B cell (primary cell): ENCODE results near the gene BZW1. TPM values are rescaled to one million over a fixed set of nuclear protein-coding genes. Genes with fewer than 3 reads are reported as not detected.

Experiments used
- ATAC-seq: fragments of 200-7000 bp; cut with Tn5 transposase; one replicate; pipeline ENCODE4 v1.10.0; 2021; ENCODE audit warnings: low read depth, mild to moderate bottlenecking, moderate number of reproducible peaks, moderate library complexity
- CTCF ChIA-PET: fragments of 350-600 bp; sonication (Branson Sonifier 250); formaldehyde crosslinking; loops from one replicate; lab custom pipeline; 2021; ENCODE audit warnings: antibody characterized with exemption, inconsistent platforms; lab: Charles Lee
- POLR2A ChIA-PET: fragments of 350-600 bp; sonication (Branson Sonifier 250); formaldehyde crosslinking; loops from one replicate; lab custom pipeline; 2021; ENCODE audit warnings: antibody characterized with exemption; lab: Charles Lee
- DNase-seq: peaks from one replicate; pipeline ENCODE4 v3.0.0; 2013
- H2AFZ ChIP-seq: 2 replicates; pipeline ENCODE4 v1.6.1; 2012; ENCODE audit warnings: mild to moderate bottlenecking, low read depth, low read length; ENCODE audit not compliant: insufficient read depth, poor library complexity, severe bottlenecking
- H3K27ac ChIP-seq, 2 donors: 1 replicate in 1 of 2; 2 replicates in 1 of 2; pipeline ENCODE4 v1.5.1; 2012 to 2013; ENCODE audit warnings: low read length in 2 of 2, mild to moderate bottlenecking in 2 of 2, moderate library complexity in 1 of 2
- H3K27me3 ChIP-seq, 4 experiments: fragments of 200-600 bp in 1 of 4; sonication (generic) in 1 of 4; replicated peaks in 1 of 4; 1 replicate in 2 of 4; 2 replicates in 2 of 4; pipeline versions ENCODE4 v1.6.1 to v1.7.0; 2013 to 2016; ENCODE audit warnings: low read length in 3 of 4, mild to moderate bottlenecking in 2 of 4, mixed read lengths in 1 of 4, moderate library complexity in 1 of 4; ENCODE audit not compliant: insufficient read depth in 4 of 4, control insufficient read depth in 3 of 4; ENCODE audit errors: control extremely low read depth in 1 of 4
- H3K36me3 ChIP-seq, 2 experiments: replicated peaks in 1 of 2; 1 replicate in 1 of 2; 2 replicates in 1 of 2; pipeline versions ENCODE4 v1.6.1 to v1.7.1; 2013; ENCODE audit warnings: low read length in 1 of 2; ENCODE audit not compliant: insufficient read depth in 2 of 2, control insufficient read depth in 1 of 2; ENCODE audit errors: control extremely low read depth in 1 of 2, extremely low read depth in 1 of 2
- H3K4me1 ChIP-seq, 2 donors: fragments of 200-600 bp in 1 of 2; sonication (generic) in 1 of 2; 1 replicate in 1 of 2; 2 replicates in 1 of 2; pipeline versions ENCODE4 v1.5.1 to v1.6.1; 2013 to 2017; ENCODE audit warnings: low read length in 2 of 2; ENCODE audit not compliant: control insufficient read depth in 2 of 2, insufficient read depth in 2 of 2
- H3K4me2 ChIP-seq: replicated peaks from 2 replicates; pipeline ENCODE3; 2012; ENCODE audit warnings: mild to moderate bottlenecking, low read depth, low read length; ENCODE audit not compliant: poor library complexity, severe bottlenecking
- H3K4me3 ChIP-seq, 5 experiments: fragments of 200-600 bp in 1 of 5; sonication (generic) in 1 of 5; 1 replicate in 3 of 5; 2 replicates in 2 of 5; pipeline versions ENCODE4 v1.5.1 to v1.7.0; 2011 to 2016; ENCODE audit warnings: low read length in 4 of 5, mild to moderate bottlenecking in 4 of 5, low read depth in 2 of 5, control low read depth in 1 of 5, moderate library complexity in 1 of 5; ENCODE audit not compliant: insufficient read depth in 1 of 5; ENCODE audit errors: control extremely low read depth in 1 of 5, extremely low read depth in 1 of 5
- H3K79me2 ChIP-seq: fragments of 200-600 bp; sonication (generic); one replicate; pipeline ENCODE4 v1.6.0; 2016; ENCODE audit warnings: low read length; ENCODE audit not compliant: control insufficient read depth, insufficient read depth
- H3K9ac ChIP-seq: fragments of 200-600 bp; sonication (generic); 2 replicates; pipeline ENCODE4 v1.6.1; 2017; ENCODE audit warnings: mild to moderate bottlenecking, low read length, moderate library complexity
- H3K9me3 ChIP-seq, 3 donors: one replicate each; pipeline versions ENCODE4 v1.6.1 to v1.7.1; 2013; ENCODE audit warnings: low read length in 2 of 3; ENCODE audit not compliant: control insufficient read depth in 2 of 3, insufficient read depth in 1 of 3; ENCODE audit errors: control extremely low read depth in 1 of 3
- H4K20me1 ChIP-seq: 2 replicates; pipeline ENCODE4 v1.6.0; 2012; ENCODE audit warnings: mild to moderate bottlenecking, low read length; ENCODE audit not compliant: insufficient read depth, control insufficient read depth, poor library complexity, severe bottlenecking
- H3K27ac Mint-ChIP-seq: one replicate; pipeline ENCODE4 v1.8.0; 2021; ENCODE audit warnings: mixed read lengths
- H3K27me3 Mint-ChIP-seq: one replicate; pipeline ENCODE4 v1.8.0; 2021; ENCODE audit warnings: mixed read lengths
- H3K4me1 Mint-ChIP-seq: one replicate; pipeline ENCODE4 v1.8.0; 2021; ENCODE audit warnings: mixed read lengths
- H3K4me3 Mint-ChIP-seq: one replicate; pipeline ENCODE4 v1.8.0; 2021; ENCODE audit warnings: mixed read lengths
- H3K9me3 Mint-ChIP-seq: one replicate; pipeline ENCODE4 v1.8.0; 2022; ENCODE audit warnings: mixed read lengths; ENCODE audit not compliant: insufficient read depth
- CTCF ChIP-seq: fragments of 200-600 bp; IDR thresholded peaks from one replicate; pipeline ENCODE4 v1.8.0; 2022; ENCODE audit warnings: antibody characterized with exemption, mild to moderate bottlenecking
- EZH2 ChIP-seq: IDR thresholded peaks from 2 replicates; pipeline ENCODE4 v1.6.1; 2012; ENCODE audit warnings: borderline replicate concordance, low read depth, mild to moderate bottlenecking, moderate library complexity, low read length; ENCODE audit not compliant: insufficient read depth, poor library complexity, severe bottlenecking
- WGBS: methylation state at CpG from one replicate; pipeline ENCODE4 v1.1.5; 2013; ENCODE audit warnings: missing lambda C conversion rate; ENCODE audit not compliant: insufficient coverage; 5-methylcytosine and 5-hydroxymethylcytosine counted together
- intact Hi-C: fragments of 100-400 bp; cut with micrococcal nuclease; formaldehyde crosslinking; loops from one replicate; pipeline ENCODE4 v1.10.0; 2022
- polyA plus RNA-seq: library from polyadenylated mRNA; depleted of rRNA; stranded (reverse); fragments of >200 nt; gene quantifications from 2 replicates; pipeline ENCODE4 v1.2.3, GENCODE V29; 2012
- total RNA-seq, 2 donors: library from RNA; stranded (reverse); fragments of 120-200 nt in 1 of 2; gene quantifications; 1 replicate in 1 of 2; 2 replicates in 1 of 2; pipeline versions ENCODE4 v1.2.3 to v1.2.4, GENCODE V29; 2013 to 2022

The BZW1 gene
- total and polyA plus RNA-seq, 2 donors (not counting 1 experiment from before 2014, with no cell fraction given), result 53.8 to 109 TPM

GRCh38 chr2:200809506-200810251, 2.0 kb upstream of the BZW1 start:
- H4K20me1 ChIP-seq, result peaks cover 29% of the 10 kb centered on the region
- H3K27ac Mint-ChIP-seq, result no peak overlapping the region
- peaks cover 26% of the 10 kb centered on the region for H3K79me2 ChIP-seq
- H3K9ac ChIP-seq, result no peak overlapping the region
- peaks cover 7 to 17% of the 10 kb centered on the region in 2 experiments for H3K36me3 ChIP-seq
- ChIA-PET POLR2A (no interaction called here), CTCF (interaction anchor here (2.2 kb wide), 1 partner anchor 97 kb away, joined by 10 read pairs; no protein-coding TSS in a partner anchor)
- TF ChIP-seq CTCF (no peak), EZH2 (no peak)
- H2AFZ ChIP-seq, result no peak overlapping the region
- intact Hi-C loops, result loop anchor here (2.0 to 10.0 kb wide), 6 partner anchors 232 to 1568 kb away; partner anchors contain the start of genes BMPR2, CFLAR and FZD7
- H3K9me3 Mint-ChIP-seq, result no peaks in the 10 kb centered on the region
- H3K4me2 ChIP-seq, result no peak overlapping the region
- peaks cover 4% of the 10 kb centered on the region for H3K27me3 Mint-ChIP-seq
- WGBS, result 100% methylated on average over 1 of the region's 7 CpGs
- DNase-seq, result no peak
- H3K9me3 ChIP-seq, result no peaks in the 10 kb centered on the region
- H3K4me1 Mint-ChIP-seq, result peaks cover 32% of the 10 kb centered on the region
- no peak for ATAC-seq
- H3K27ac ChIP-seq, result no peak overlapping the region
- no peak overlapping the region for H3K4me3 ChIP-seq
- peak overlapping the region; percentile 11 for H3K4me3 Mint-ChIP-seq
- H3K4me1 ChIP-seq, result peaks cover 19 to 24% of the 10 kb centered on the region in 2 donors
- H3K27me3 ChIP-seq, result no peaks in the 10 kb centered on the region
